Suprapubic skin (tissue), 4 donors: ENCODE results near the gene GALR2. TPM values are rescaled to one million over a fixed set of nuclear protein-coding genes. Genes with fewer than 3 reads are reported as not detected.

Experiments
- DNase-seq, 2 donors: peaks; one replicate each; pipeline ENCODE4 v3.0.0-alpha.2; 2019; ENCODE audit warnings: low spot score in 2 of 2
- H3K27ac ChIP-seq: fragments of 200-600 bp; sonication (generic); one replicate; pipeline ENCODE4 v1.5.1; 2019
- H3K27me3 ChIP-seq: fragments of 200-600 bp; sonication (generic); one replicate; pipeline ENCODE4 v1.5.1; 2019
- H3K36me3 ChIP-seq: fragments of 200-600 bp; sonication (generic); one replicate; pipeline ENCODE4 v1.5.1; 2019
- H3K4me1 ChIP-seq: fragments of 200-600 bp; sonication (generic); one replicate; pipeline ENCODE4 v1.5.1; 2019
- H3K4me3 ChIP-seq: fragments of 200-600 bp; sonication (generic); one replicate; pipeline ENCODE4 v1.5.1; 2019; ENCODE audit warnings: mild to moderate bottlenecking
- H3K9me3 ChIP-seq: fragments of 200-600 bp; sonication (generic); one replicate; pipeline ENCODE4 v1.5.1; 2019
- EP300 ChIP-seq: sonication (generic); formaldehyde crosslinking; IDR thresholded peaks from one replicate; pipeline ENCODE4 v1.6.1; 2017; ENCODE audit warnings: antibody characterized with exemption
- POLR2A ChIP-seq, 2 donors: fragments of 450-650 bp; IDR thresholded peaks; one replicate each; pipeline ENCODE4 v1.6.1; 2017; ENCODE audit warnings: antibody characterized with exemption in 2 of 2, mild to moderate bottlenecking in 2 of 2, moderate library complexity in 2 of 2
- POLR2AphosphoS5 ChIP-seq, 3 donors: sonication (generic); formaldehyde crosslinking; IDR thresholded peaks; one replicate each; pipeline ENCODE4 v1.6.1; 2017; ENCODE audit warnings: antibody characterized with exemption in 3 of 3
- WGBS: methylation state at CpG from one replicate; pipeline ENCODE4 v1.1.5; 2018; 5-methylcytosine and 5-hydroxymethylcytosine counted together
- total RNA-seq, 4 donors: library from RNA; depleted of rRNA; stranded (reverse); fragments of >200 nt; gene quantifications; one replicate each; pipeline ENCODE4 v1.1.0, GENCODE V29; 2016
- TF ChIP-seq, protein P1 (sequence below), 2 donors: fragments of 200-600 bp in 1 of 2; fragments of 450-650 bp in 1 of 2; sonication (generic) in 1 of 2; IDR thresholded peaks; one replicate each; pipeline ENCODE4 v1.5.1; 2016 to 2019; ENCODE audit warnings: antibody characterized with exemption in 2 of 2, mild to moderate bottlenecking in 1 of 2, moderate library complexity in 1 of 2

Gene GALR2
- total RNA-seq, 4 donors from 2014 or later, result 1.2 TPM; not detected in 3

DNA sequence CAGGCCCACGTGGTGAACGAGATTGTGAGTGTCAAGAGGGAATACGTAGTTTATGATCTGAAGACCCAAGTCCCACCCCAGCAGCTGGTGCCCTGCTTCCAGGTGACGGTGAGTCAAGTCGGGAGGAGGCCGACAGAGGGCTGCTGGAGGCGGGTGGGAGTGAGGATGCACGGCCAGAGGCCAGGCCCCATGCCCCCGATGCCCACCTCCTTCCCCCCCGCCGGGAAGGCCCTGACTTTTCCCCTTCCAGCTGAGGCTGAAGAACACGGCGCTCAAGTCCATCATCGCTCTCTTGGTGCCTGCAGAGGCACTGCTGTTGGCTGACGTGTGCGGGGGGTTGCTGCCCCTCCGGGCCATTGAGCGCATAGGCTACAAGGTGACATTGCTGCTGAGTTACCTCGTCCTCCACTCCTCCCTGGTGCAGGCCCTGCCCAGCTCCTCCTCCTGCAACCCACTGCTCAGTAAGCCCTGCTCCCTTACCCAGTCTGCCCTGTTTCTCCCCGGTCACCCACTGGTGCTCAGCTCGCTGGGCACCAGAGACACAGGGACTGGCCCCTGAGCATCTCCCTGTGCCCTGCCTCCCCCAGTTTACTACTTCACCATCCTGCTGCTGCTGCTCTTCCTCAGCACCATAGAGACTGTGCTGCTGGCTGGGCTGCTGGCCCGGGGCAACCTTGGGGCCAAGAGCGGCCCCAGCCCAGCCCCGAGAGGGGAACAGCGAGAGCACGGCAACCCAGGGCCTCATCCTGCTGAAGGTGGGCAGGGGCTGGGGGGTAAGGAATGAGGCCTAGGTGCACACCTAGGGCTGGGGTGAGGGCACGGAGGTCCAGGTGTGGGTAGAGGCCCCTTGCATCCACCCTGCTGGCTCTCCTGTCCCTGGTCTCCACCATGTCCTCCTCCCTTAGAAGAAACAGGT lies 7.0 kb downstream of the GALR2 start:
- WGBS, result 75% methylated on average over 25 of the region's 27 CpGs
- Histone ChIP-seq H3K36me3 (peaks cover 43% of the 10 kb centered on the region), H3K27me3 (peaks cover 32% of the 10 kb centered on the region), H3K4me3 (no peak overlapping the region), H3K9me3 (no peaks in the 10 kb centered on the region), H3K4me1 (peaks cover 17% of the 10 kb centered on the region), H3K27ac (no peak overlapping the region)
- no peak for DNase-seq
- TF ChIP-seq EP300, result no peak

DNA sequence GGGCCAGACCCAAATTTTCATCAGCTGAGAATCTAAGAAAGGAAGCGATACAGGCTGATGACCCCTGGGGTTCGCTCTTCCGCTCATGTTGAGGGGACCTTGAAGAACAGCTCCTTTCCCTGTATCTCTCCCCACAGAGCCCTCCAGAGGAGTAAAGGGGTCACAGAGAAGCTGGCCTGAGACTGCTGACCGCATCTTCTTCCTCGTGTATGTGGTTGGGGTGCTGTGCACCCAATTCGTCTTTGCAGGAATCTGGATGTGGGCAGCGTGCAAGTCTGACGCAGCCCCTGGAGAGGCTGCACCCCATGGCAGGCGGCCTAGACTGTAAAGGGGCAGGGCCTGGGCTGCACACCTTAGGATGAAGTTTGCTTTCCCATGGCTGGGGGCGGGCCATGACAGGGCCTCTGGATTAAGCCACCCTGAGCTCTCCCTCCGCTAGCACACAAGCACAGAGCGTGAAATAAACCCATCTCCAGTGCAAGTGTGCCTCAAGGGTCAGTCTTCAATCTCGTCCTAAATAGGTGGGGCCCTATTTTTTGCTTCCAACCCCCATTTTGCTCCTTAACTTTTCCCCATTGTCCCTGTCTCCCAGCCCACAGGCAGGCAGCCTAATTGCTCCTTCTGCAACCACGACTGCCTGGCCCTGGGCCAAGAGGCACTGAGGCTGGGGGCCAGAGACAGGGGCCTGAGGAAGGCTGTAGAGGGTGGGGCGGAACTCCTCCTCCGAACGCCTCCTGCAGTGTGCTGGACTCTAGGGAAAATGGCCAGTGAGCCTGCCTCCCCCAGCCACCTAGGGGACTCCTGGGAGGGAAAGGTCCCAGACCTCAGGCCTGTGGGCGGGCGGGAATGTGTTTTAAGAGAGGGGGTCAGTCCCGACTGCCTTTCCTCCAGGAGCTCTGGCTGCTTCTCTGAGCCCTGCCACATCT lies 8.0 kb downstream of the GALR2 start:
- TF ChIP-seq, protein P1, sequence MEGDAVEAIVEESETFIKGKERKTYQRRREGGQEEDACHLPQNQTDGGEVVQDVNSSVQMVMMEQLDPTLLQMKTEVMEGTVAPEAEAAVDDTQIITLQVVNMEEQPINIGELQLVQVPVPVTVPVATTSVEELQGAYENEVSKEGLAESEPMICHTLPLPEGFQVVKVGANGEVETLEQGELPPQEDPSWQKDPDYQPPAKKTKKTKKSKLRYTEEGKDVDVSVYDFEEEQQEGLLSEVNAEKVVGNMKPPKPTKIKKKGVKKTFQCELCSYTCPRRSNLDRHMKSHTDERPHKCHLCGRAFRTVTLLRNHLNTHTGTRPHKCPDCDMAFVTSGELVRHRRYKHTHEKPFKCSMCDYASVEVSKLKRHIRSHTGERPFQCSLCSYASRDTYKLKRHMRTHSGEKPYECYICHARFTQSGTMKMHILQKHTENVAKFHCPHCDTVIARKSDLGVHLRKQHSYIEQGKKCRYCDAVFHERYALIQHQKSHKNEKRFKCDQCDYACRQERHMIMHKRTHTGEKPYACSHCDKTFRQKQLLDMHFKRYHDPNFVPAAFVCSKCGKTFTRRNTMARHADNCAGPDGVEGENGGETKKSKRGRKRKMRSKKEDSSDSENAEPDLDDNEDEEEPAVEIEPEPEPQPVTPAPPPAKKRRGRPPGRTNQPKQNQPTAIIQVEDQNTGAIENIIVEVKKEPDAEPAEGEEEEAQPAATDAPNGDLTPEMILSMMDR (IDR thresholded peaks at IDR 0.05), result no peak
- TF ChIP-seq POLR2AphosphoS5 (IDR thresholded peaks at IDR 0.05) (no peak), EP300 (no peak), POLR2A (IDR thresholded peaks at IDR 0.05) (no peak)
- no peak for DNase-seq
- H3K27me3 ChIP-seq, result peaks cover 22% of the 10 kb centered on the region
- 78% methylated on average over 15 of the region's 20 CpGs for WGBS
- no peaks in the 10 kb centered on the region for H3K9me3 ChIP-seq
- H3K4me3 ChIP-seq, result no peak overlapping the region
- peaks cover 7% of the 10 kb centered on the region for H3K4me1 ChIP-seq
- H3K27ac ChIP-seq, result no peak overlapping the region
- peaks cover 54% of the 10 kb centered on the region for H3K36me3 ChIP-seq

DNA sequence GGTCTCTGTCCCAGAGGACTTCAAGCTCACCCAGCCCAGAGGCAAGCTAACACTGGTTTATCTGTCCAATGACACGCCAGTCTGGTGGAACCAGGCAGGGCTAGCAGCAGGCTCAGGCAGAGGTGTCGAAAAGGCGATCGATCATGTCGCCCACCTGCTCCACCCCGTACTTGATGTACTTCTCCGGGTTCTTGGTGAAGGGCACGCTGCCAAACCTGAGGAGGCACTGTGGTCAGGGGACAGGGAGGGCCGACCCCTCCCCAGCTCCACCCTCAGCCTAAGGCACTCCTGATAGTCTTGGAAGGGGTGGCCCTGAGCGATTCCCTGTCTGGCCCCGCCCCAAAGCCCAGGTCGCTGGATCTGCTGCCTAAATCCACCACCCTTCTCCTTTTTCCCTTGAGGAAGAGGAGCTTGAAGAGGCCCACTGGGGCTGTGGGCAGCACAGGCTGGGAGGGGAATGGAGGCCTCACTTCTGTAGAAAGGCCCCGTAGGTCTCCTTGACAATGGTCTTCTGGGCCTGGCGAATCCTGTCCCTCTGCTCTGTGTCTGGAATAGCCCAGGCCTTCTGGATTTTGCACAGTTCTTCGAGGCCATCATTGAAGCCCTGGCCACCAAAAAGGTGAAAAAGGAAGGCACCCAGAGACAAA lies 9.1 kb downstream of the GALR2 start:
- no peaks in the 10 kb centered on the region for H3K9me3 ChIP-seq
- WGBS, result 76% methylated on average over 13 of the region's 15 CpGs
- H3K4me3 ChIP-seq, result no peak overlapping the region
- H3K36me3 ChIP-seq, result peaks cover 64% of the 10 kb centered on the region
- DNase-seq, result no peak
- H3K27me3 ChIP-seq, result peaks cover 11% of the 10 kb centered on the region
- peaks cover 7% of the 10 kb centered on the region for H3K4me1 ChIP-seq
- TF ChIP-seq, protein P1 (IDR thresholded peaks at IDR 0.05), result no peak
- no peak for TF ChIP-seq POLR2AphosphoS5 (IDR thresholded peaks at IDR 0.05)
- H3K27ac ChIP-seq, result no peak overlapping the region

DNA sequence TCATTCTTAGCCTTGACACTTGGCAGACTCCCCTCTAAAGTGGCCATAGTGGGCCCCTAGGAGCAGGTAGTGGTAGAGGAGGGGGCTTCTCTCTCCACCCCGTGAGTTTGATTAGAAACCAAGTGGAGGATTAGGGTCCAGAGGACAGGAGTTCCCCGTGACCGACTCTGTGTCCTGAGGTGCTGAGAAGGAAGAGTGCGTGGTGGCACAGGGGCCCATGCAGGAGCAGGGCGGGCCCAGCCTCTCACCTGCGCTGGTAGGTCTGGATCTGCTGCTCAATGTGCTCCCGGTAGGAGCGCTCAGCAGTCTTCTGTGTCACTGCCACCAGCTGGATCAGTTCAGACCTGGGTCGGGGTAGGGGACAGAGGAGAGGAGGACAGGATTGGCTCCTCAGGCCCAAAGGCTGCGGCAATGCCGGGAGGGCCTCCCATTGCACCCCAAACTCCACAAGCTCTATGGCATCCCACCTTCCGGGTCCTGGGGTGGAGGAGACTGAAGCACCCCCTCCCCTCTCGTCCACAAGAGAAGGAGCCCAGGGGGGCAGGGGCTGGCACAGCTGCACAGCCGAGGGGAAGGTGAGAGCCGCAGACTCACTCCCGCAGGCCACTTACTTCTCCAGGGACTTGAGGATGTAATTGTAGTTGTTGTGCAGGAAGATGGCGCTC lies 10.6 kb downstream of the GALR2 start:
- TF ChIP-seq POLR2AphosphoS5 (IDR thresholded peaks at IDR 0.05) (no peak), POLR2A (IDR thresholded peaks at IDR 0.05) (no peak), EP300 (no peak)
- TF ChIP-seq, protein P1 (IDR thresholded peaks at IDR 0.05), result no peak
- peaks cover 80% of the 10 kb centered on the region for H3K36me3 ChIP-seq
- 84% methylated on average over 11 of the region's 17 CpGs for WGBS

DNA sequence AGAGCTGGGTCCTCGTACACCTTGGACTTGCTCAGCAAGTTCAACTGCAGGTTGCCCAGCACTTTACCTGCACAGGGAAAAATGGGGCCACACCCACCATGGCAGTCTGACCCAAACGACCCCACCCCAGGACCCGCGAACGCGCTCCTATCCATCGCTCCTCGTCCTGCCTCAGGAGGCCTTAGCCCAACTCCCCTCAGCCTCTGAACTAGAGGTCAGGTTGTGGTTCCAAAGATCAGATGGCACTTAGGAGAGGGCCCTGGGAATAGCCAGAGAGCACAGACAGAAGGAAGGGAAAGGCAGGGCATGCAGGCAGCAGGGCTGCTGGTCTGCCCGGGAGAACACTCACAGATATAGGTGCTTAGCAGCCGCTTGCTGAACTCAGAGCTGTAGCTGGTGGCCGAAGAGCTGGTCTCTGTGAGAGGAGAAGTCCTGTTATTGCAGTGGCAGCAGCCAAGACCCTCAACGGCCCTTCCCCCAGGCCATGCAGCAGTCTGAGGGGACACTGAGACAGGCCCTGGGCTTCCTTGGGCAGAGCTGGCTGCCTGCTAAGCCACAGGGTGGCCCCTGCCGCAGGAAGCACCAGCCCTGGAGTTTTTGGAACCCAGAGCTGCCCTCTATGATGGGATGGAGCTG lies 11.3 kb downstream of the GALR2 start:
- Histone ChIP-seq H3K4me1 (no peaks in the 10 kb centered on the region), H3K9me3 (no peaks in the 10 kb centered on the region), H3K4me3 (no peak overlapping the region), H3K36me3 (peaks cover 86% of the 10 kb centered on the region), H3K27me3 (no peaks in the 10 kb centered on the region), H3K27ac (no peak overlapping the region)
- 92% methylated on average over 2 of the region's 13 CpGs for whole genome bisulfite sequencing
- no peak for TF ChIP-seq POLR2A (IDR thresholded peaks at IDR 0.05)
- TF ChIP-seq, protein P1 (IDR thresholded peaks at IDR 0.05), result no peak
- TF ChIP-seq POLR2AphosphoS5 (IDR thresholded peaks at IDR 0.05), result no peak
- no peak for TF ChIP-seq EP300
- DNase-seq, result no peak

More for the DNA sequence above, 10.6 kb downstream of the GALR2 start:
- Histone ChIP-seq H3K4me3 (no peak overlapping the region), H3K9me3 (no peaks in the 10 kb centered on the region), H3K4me1 (peaks cover 3% of the 10 kb centered on the region), H3K27me3 (no peaks in the 10 kb centered on the region), H3K27ac (no peak overlapping the region)
- no peak for DNase-seq
